WTC11 (cell line): Measurements from ENCODE around the gene CAMTA1.
"Not testable (repeated sequence)": the region's sequence is repeated elsewhere in the genome, so short reads cannot be mapped to it uniquely, and the experiment has no call there.

Source experiments
- ATF1 ChIP-seq: sonication (generic); formaldehyde crosslinking; IDR thresholded peaks from 2 replicates; pipeline ENCODE4 v1.8.1; 2023; ENCODE audit warnings: mild to moderate bottlenecking, moderate library complexity, missing genetic modification reagents
- TF ChIP-seq, protein P1 (sequence below): fragments of 200-600 bp; IDR thresholded peaks from 2 replicates; pipeline ENCODE4 v1.8.0; 2022; ENCODE audit warnings: antibody characterized with exemption

DNA sequence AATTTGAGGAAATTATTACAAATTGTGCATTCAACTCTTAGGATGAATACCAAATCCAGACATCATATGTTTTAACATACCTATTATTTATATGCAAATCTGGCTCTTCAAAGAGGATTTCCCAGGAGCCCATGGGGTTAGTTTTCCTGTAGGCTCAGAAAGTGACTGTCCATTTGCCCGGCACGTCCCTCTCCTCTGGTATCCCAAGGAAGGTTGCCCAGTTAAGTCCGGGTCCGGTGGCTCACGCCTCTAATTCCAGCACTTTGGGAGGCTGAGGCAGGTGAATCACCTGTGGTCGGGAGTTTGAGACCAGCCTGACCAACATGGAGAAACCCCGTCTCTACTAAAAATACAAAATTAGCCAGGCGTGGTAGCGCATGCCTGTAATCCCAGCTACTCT, 594.8 kb downstream of the CAMTA1 start:
- TF ChIP-seq, protein P1, sequence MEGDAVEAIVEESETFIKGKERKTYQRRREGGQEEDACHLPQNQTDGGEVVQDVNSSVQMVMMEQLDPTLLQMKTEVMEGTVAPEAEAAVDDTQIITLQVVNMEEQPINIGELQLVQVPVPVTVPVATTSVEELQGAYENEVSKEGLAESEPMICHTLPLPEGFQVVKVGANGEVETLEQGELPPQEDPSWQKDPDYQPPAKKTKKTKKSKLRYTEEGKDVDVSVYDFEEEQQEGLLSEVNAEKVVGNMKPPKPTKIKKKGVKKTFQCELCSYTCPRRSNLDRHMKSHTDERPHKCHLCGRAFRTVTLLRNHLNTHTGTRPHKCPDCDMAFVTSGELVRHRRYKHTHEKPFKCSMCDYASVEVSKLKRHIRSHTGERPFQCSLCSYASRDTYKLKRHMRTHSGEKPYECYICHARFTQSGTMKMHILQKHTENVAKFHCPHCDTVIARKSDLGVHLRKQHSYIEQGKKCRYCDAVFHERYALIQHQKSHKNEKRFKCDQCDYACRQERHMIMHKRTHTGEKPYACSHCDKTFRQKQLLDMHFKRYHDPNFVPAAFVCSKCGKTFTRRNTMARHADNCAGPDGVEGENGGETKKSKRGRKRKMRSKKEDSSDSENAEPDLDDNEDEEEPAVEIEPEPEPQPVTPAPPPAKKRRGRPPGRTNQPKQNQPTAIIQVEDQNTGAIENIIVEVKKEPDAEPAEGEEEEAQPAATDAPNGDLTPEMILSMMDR = not testable (repeated sequence)
- not testable (repeated sequence) for TF ChIP-seq ATF1 (CRISPR knock-in tag)
